GM19023 (cell line): Measurements from ENCODE around the gene ABI3BP.

Experiments used
- ATAC-seq: cut with Tn5 transposase; IDR thresholded peaks from one replicate; pipeline ENCODE4 v1.9.1; 2021; ENCODE audit warnings: mild to moderate bottlenecking, moderate library complexity; ENCODE audit not compliant: unreplicated experiment

Gene ABI3BP

GRCh38 chr3:100982710-100983109 lies 10.5 kb downstream of the ABI3BP start:
- ATAC-seq = no peak

- ATAC-seq = no peak
These were observed 11.9 kb downstream of the ABI3BP start for GRCh38 chr3:100981164-100981911.

- ATAC-seq = no peak
These were observed 15.1 kb downstream of the ABI3BP start for GRCh38 chr3:100978011-100978659.

- no peak for ATAC-seq
These were observed 16.6 kb downstream of the ABI3BP start for GRCh38 chr3:100976611-100977010.

- no peak for ATAC-seq
These were observed 17.5 kb downstream of the ABI3BP start for GRCh38 chr3:100975714-100976113.

- ATAC-seq = no peak
These were observed 19.6 kb downstream of the ABI3BP start for GRCh38 chr3:100973594-100973993.

- ATAC-seq = no peak
These were observed 20.4 kb downstream of the ABI3BP start for GRCh38 chr3:100972867-100973266.

GRCh38 chr3:100972301-100972844 lies 20.8 kb downstream of the ABI3BP start:
- ATAC-seq = no peak

- ATAC-seq = no peak
These were observed 21.4 kb downstream of the ABI3BP start for GRCh38 chr3:100971798-100972197.

- no peak for ATAC-seq
These were observed 22.7 kb downstream of the ABI3BP start for GRCh38 chr3:100970477-100970990.

- no peak for ATAC-seq
These were observed 24.0 kb downstream of the ABI3BP start for GRCh38 chr3:100968932-100969906.

GRCh38 chr3:100966807-100967206 lies 26.4 kb downstream of the ABI3BP start:
- no peak for ATAC-seq

- no peak for ATAC-seq
These were observed 27.2 kb downstream of the ABI3BP start for GRCh38 chr3:100966049-100966491.

GRCh38 chr3:100963041-100963440 lies 30.2 kb downstream of the ABI3BP start:
- no peak for ATAC-seq

- no peak for ATAC-seq
These were observed 35.8 kb downstream of the ABI3BP start for GRCh38 chr3:100957261-100957986.

GRCh38 chr3:100956276-100956675 lies 36.9 kb downstream of the ABI3BP start:
- no peak for ATAC-seq

GRCh38 chr3:100954990-100955389 lies 38.2 kb downstream of the ABI3BP start:
- ATAC-seq = no peak

- ATAC-seq = no peak
These were observed 38.9 kb downstream of the ABI3BP start for GRCh38 chr3:100954199-100954935.

GRCh38 chr3:100953103-100953502 lies 40.1 kb downstream of the ABI3BP start:
- no peak for ATAC-seq
